Endothelial cell (in vitro differentiated cells): ENCODE data around the gene ONECUT3. TPM values are rescaled to one million over a fixed set of nuclear protein-coding genes. Genes with fewer than 3 reads are reported as not detected.

Experiments used
- DNase-seq: peaks from one replicate; pipeline ENCODE4 v3.0.0; 2021; ENCODE audit warnings: low spot score
- H3K27ac Mint-ChIP-seq: one replicate; pipeline ENCODE4 v1.8.0; 2021; ENCODE audit warnings: mixed read lengths, inconsistent platforms; ENCODE audit not compliant: unreplicated experiment
- H3K27me3 Mint-ChIP-seq: one replicate; pipeline ENCODE4 v1.8.0; 2021; ENCODE audit warnings: mild to moderate bottlenecking, moderate library complexity, mixed read lengths, inconsistent platforms; ENCODE audit not compliant: unreplicated experiment
- H3K36me3 Mint-ChIP-seq: one replicate; pipeline ENCODE4 v1.8.0; 2021; ENCODE audit warnings: mild to moderate bottlenecking, low read depth, mixed read lengths, inconsistent platforms; ENCODE audit not compliant: unreplicated experiment
- H3K4me1 Mint-ChIP-seq: one replicate; pipeline ENCODE4 v1.8.0; 2021; ENCODE audit warnings: mild to moderate bottlenecking, mixed read lengths, inconsistent platforms; ENCODE audit not compliant: unreplicated experiment
- H3K4me3 Mint-ChIP-seq: one replicate; pipeline ENCODE4 v1.8.0; 2021; ENCODE audit warnings: mild to moderate bottlenecking, mixed read lengths, inconsistent platforms; ENCODE audit not compliant: unreplicated experiment
- H3K9me3 Mint-ChIP-seq: one replicate; pipeline ENCODE4 v1.8.0; 2021; ENCODE audit warnings: mixed read lengths, inconsistent platforms; ENCODE audit not compliant: unreplicated experiment
- total RNA-seq: library from RNA; stranded (reverse); fragmentation: NEBNext Ultra II Directional; extraction: Animal tissue kit (Norgen Biotek cat#: 25700); gene quantifications from one replicate; pipeline ENCODE4 v1.2.1, GENCODE V29; 2021; ENCODE audit not compliant: unreplicated experiment
- TF ChIP-seq, protein P1 (sequence below): fragments of 200-600 bp; sonication (generic); IDR thresholded peaks from one replicate; pipeline ENCODE4 v1.5.0; 2021; ENCODE audit warnings: antibody characterized with exemption; ENCODE audit not compliant: unreplicated experiment

Gene ONECUT3
- total RNA-seq, 1 donor from 2014 or later, result not detected

GRCh38 chr19:1819341-1820255 is 66.3 kb downstream of the ONECUT3 start:
- peaks cover 11% of the 10 kb centered on the region for H3K27me3 Mint-ChIP-seq
- TF ChIP-seq, protein P1, sequence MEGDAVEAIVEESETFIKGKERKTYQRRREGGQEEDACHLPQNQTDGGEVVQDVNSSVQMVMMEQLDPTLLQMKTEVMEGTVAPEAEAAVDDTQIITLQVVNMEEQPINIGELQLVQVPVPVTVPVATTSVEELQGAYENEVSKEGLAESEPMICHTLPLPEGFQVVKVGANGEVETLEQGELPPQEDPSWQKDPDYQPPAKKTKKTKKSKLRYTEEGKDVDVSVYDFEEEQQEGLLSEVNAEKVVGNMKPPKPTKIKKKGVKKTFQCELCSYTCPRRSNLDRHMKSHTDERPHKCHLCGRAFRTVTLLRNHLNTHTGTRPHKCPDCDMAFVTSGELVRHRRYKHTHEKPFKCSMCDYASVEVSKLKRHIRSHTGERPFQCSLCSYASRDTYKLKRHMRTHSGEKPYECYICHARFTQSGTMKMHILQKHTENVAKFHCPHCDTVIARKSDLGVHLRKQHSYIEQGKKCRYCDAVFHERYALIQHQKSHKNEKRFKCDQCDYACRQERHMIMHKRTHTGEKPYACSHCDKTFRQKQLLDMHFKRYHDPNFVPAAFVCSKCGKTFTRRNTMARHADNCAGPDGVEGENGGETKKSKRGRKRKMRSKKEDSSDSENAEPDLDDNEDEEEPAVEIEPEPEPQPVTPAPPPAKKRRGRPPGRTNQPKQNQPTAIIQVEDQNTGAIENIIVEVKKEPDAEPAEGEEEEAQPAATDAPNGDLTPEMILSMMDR, result no peak
- no peaks in the 10 kb centered on the region for H3K9me3 Mint-ChIP-seq
- H3K27ac Mint-ChIP-seq, result no peak overlapping the region
- DNase-seq, result no peak
- H3K4me1 Mint-ChIP-seq, result peaks cover 2% of the 10 kb centered on the region
- H3K36me3 Mint-ChIP-seq, result peaks cover 9% of the 10 kb centered on the region
- no peak overlapping the region for H3K4me3 Mint-ChIP-seq

DNA sequence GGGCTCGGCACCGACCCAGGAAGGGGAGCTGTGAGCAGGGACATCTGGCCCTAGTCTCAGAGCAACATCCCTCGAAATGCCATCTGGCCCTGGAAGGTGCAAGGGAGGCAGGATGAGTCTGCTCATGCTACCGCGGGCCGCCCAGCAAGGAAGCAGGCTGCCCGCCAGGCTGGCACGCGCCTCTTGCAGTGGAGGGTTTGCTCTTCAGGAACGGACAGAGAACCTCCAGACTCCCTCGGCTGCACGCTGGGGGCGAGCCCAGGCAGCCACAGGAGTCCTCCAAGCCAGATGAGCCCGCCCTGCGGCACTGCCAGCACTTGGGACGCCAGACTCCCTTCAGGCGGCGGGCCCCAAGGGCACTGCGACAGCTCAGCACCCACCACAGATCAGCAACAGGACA is 68.9 kb downstream of the ONECUT3 start:
- DNase-seq, result no peak
- Mint-ChIP-seq H3K4me1 (peaks cover 5% of the 10 kb centered on the region), H3K36me3 (peaks cover 12% of the 10 kb centered on the region), H3K27me3 (peaks cover 11% of the 10 kb centered on the region), H3K27ac (no peak overlapping the region), H3K4me3 (no peak overlapping the region), H3K9me3 (no peaks in the 10 kb centered on the region)
- TF ChIP-seq, protein P1, result no peak

- H3K27ac Mint-ChIP-seq, result no peak overlapping the region
- H3K4me1 Mint-ChIP-seq, result peaks cover 5% of the 10 kb centered on the region
- H3K27me3 Mint-ChIP-seq, result peaks cover 10% of the 10 kb centered on the region
- no peak overlapping the region for H3K4me3 Mint-ChIP-seq
- no peak for DNase-seq
- no peaks in the 10 kb centered on the region for H3K9me3 Mint-ChIP-seq
- peaks cover 12% of the 10 kb centered on the region for H3K36me3 Mint-ChIP-seq
- TF ChIP-seq, protein P1, result no peak
These were observed 69.7 kb downstream of the ONECUT3 start for GRCh38 chr19:1823020-1823419.

GRCh38 chr19:1823539-1824251 is 70.4 kb downstream of the ONECUT3 start:
- Mint-ChIP-seq H3K9me3 (no peaks in the 10 kb centered on the region), H3K4me1 (peaks cover 5% of the 10 kb centered on the region), H3K27me3 (peaks cover 9% of the 10 kb centered on the region)

More at GRCh38 chr19:1823539-1824251, 70.4 kb downstream of the ONECUT3 start:
- DNase-seq, result no peak
- TF ChIP-seq, protein P1, result no peak
- peaks cover 12% of the 10 kb centered on the region for H3K36me3 Mint-ChIP-seq
- H3K4me3 Mint-ChIP-seq, result no peak overlapping the region
- no peak overlapping the region for H3K27ac Mint-ChIP-seq
